Stimulated activated naive B cell treated with anti-CD40 and anti-IgM and Interleukin-4, amounts not matched to agents 10 μg/mL and 1 μg/mL and 100 μg/mL, for 72 hours (primary cell): ENCODE data around the gene CERS2.
A peak's percentile ranks its signal among the peaks of the same experiment; 100 is the strongest.
"Not testable (repeated sequence)": the region's sequence is repeated elsewhere in the genome, so short reads cannot be mapped to it uniquely, and the experiment has no call there.

Experiments used
- ATAC-seq, 2 donors: fragments of 150-1000 bp; cut with Tn5 transposase; replicated peaks; 2 replicates each; pipeline ENCODE4 v1.10.0; 2021; ENCODE audit warnings: moderate library complexity in 1 of 2
- DNase-seq: peaks from one replicate; pipeline ENCODE4 v3.0.0; 2021
- H3K27ac Mint-ChIP-seq: one replicate; pipeline ENCODE4 v1.8.0; 2022; ENCODE audit warnings: mild to moderate bottlenecking, mixed read lengths
- H3K27me3 Mint-ChIP-seq, 2 donors: one replicate each; pipeline ENCODE4 v1.8.0; 2022; ENCODE audit warnings: mixed read lengths in 2 of 2
- H3K36me3 Mint-ChIP-seq, 2 donors: one replicate each; pipeline ENCODE4 v1.8.0; 2022; ENCODE audit warnings: mixed read lengths in 2 of 2, mild to moderate bottlenecking in 1 of 2
- H3K4me1 Mint-ChIP-seq, 2 donors: one replicate each; pipeline ENCODE4 v1.8.0; 2022; ENCODE audit warnings: mixed read lengths in 2 of 2, mild to moderate bottlenecking in 1 of 2
- H3K4me3 Mint-ChIP-seq, 2 donors: one replicate each; pipeline ENCODE4 v1.8.0; 2022; ENCODE audit warnings: mild to moderate bottlenecking in 2 of 2, mixed read lengths in 2 of 2, moderate library complexity in 1 of 2
- H3K9me3 Mint-ChIP-seq, 2 donors: one replicate each; pipeline ENCODE4 v1.8.0; 2022; ENCODE audit warnings: mixed read lengths in 2 of 2, mild to moderate bottlenecking in 1 of 2

The CERS2 gene

GRCh38 chr1:150968491-150968890 is 6.1 kb downstream of the CERS2 start:
- no peak for DNase-seq
- Mint-ChIP-seq H3K4me3 (no peak overlapping the region), H3K27me3 (no peaks in the 10 kb centered on the region), H3K27ac (peak overlapping the region; percentile 31), H3K4me1 (peaks cover 27 to 51% of the 10 kb centered on the region in 2 donors), H3K9me3 (no peaks in the 10 kb centered on the region), H3K36me3 (peaks cover 25 to 60% of the 10 kb centered on the region in 2 donors)
- no peak for ATAC-seq

- H3K4me3 Mint-ChIP-seq: no peak overlapping the region
- H3K36me3 Mint-ChIP-seq: peaks cover 30 to 65% of the 10 kb centered on the region in 2 donors
- H3K27ac Mint-ChIP-seq: peak overlapping the region; percentile 31
- H3K27me3 Mint-ChIP-seq: no peaks in the 10 kb centered on the region
- ATAC-seq (no peak), DNase-seq (no peak)
- no peaks in the 10 kb centered on the region for H3K9me3 Mint-ChIP-seq
- H3K4me1 Mint-ChIP-seq: peaks cover 23 to 45% of the 10 kb centered on the region in 2 donors
Measured at GRCh38 chr1:150967936-150968335, 6.7 kb downstream of the CERS2 start.

GRCh38 chr1:150966011-150966410 is 8.6 kb downstream of the CERS2 start:
- Mint-ChIP-seq H3K36me3 (peaks cover 37 to 68% of the 10 kb centered on the region in 2 donors), H3K4me3 (no peak overlapping the region), H3K4me1 (peaks cover 10 to 26% of the 10 kb centered on the region in 2 donors), H3K9me3 (no peaks in the 10 kb centered on the region), H3K27ac (no peak overlapping the region), H3K27me3 (no peaks in the 10 kb centered on the region)
- ATAC-seq: no peak
- DNase-seq: no peak

DNA sequence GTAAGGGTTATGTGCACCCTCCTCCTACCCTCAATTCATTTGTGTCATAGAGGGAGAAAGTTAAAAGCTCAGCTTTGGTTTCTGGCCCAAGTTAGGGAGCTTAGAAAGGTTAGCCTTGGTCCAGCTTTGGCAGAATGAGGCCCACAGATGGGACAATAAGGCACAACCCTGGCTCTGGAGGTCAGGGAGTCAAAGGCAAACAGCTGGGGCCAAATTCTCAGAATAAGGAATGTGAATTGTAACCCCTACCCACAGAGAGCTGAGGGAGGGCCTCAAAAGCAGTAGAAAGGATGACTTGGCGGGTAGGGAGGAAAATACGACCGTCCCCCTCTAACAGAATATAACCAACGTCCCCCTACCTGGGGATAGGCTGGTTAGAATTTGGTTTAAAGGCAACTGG is 9.0 kb downstream of the CERS2 start:
- DNase-seq: no peak
- Mint-ChIP-seq H3K9me3 (no peaks in the 10 kb centered on the region), H3K27ac (peak overlapping the region; percentile 82), H3K36me3 (peaks cover 39 to 67% of the 10 kb centered on the region in 2 donors), H3K4me3 (no peak overlapping the region), H3K4me1 (peaks cover 6 to 22% of the 10 kb centered on the region in 2 donors), H3K27me3 (no peaks in the 10 kb centered on the region)
- ATAC-seq: no peak

DNA sequence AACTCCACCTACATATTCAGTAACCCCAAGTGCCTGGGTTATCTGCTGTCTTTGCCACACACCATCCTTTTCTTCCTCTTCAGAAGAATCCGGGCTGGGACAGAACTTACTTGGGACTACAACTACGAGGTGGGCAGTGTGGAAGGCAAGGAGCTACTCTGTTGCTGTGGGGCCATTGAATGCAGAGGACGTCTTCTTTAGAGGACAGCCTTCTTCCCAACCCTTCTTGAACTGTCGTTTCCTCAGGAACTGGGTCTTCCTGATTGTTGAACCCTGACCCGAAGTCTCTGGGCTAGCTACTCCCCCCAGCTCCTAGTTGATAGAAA is 10.5 kb downstream of the CERS2 start:
- H3K36me3 Mint-ChIP-seq: peaks cover 51 to 80% of the 10 kb centered on the region in 2 donors
- no peaks in the 10 kb centered on the region for H3K9me3 Mint-ChIP-seq
- H3K27me3 Mint-ChIP-seq: no peaks in the 10 kb centered on the region
- H3K4me1 Mint-ChIP-seq: peaks cover 4 to 14% of the 10 kb centered on the region in 2 donors
- DNase-seq: no peak
- H3K4me3 Mint-ChIP-seq: no peak overlapping the region
- ATAC-seq: no peak
- H3K27ac Mint-ChIP-seq: peak overlapping the region; percentile 75

GRCh38 chr1:150963321-150964163 is 11.1 kb downstream of the CERS2 start:
- peak overlapping the region; percentile 70 for H3K27ac Mint-ChIP-seq
- H3K4me1 Mint-ChIP-seq: peaks cover under 1 to 9% of the 10 kb centered on the region in 2 donors
- no peaks in the 10 kb centered on the region for H3K9me3 Mint-ChIP-seq
- no peak overlapping the region for H3K4me3 Mint-ChIP-seq
- no peak for ATAC-seq
- no peaks in the 10 kb centered on the region for H3K27me3 Mint-ChIP-seq
- peaks cover 48 to 80% of the 10 kb centered on the region in 2 donors for H3K36me3 Mint-ChIP-seq
- DNase-seq: no peak

GRCh38 chr1:150961756-150962155 is 12.9 kb downstream of the CERS2 start:
- H3K36me3 Mint-ChIP-seq: peaks cover 38 to 75% of the 10 kb centered on the region in 2 donors
- H3K4me1 Mint-ChIP-seq: no peaks in the 10 kb centered on the region
- H3K4me3 Mint-ChIP-seq: no peak overlapping the region
- ATAC-seq (no peak), DNase-seq (no peak)
- H3K27me3 Mint-ChIP-seq: no peaks in the 10 kb centered on the region
- no peaks in the 10 kb centered on the region for H3K9me3 Mint-ChIP-seq
- H3K27ac Mint-ChIP-seq: no peak overlapping the region

DNA sequence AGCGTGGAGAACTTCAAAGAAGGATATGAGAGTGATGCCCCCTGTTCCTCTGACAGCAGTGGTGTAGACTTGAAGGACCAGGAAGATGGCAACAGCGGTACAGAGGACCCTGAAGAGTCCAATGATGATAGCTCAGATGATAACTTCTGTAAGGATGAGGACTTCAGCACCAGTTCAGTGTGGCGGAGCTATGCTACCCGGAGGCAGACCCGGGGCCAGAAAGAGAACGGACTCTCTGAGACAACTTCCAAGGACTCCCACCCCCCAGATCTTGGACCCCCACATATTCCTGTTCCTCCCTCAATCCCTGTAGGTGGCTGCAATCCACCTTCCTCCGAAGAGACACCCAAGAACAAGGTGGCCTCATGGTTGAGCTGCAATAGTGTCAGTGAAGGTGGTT is 14.0 kb downstream of the CERS2 start:
- H3K4me1 Mint-ChIP-seq: no peaks in the 10 kb centered on the region
- H3K36me3 Mint-ChIP-seq: peaks cover 36 to 67% of the 10 kb centered on the region in 2 donors
- ATAC-seq: no peak
- no peaks in the 10 kb centered on the region for H3K27me3 Mint-ChIP-seq
- H3K27ac Mint-ChIP-seq: peak overlapping the region; percentile 11
- H3K9me3 Mint-ChIP-seq: no peaks in the 10 kb centered on the region
- H3K4me3 Mint-ChIP-seq: no peak overlapping the region
- no peak for DNase-seq

- DNase-seq (no peak), ATAC-seq (no peak)
- no peaks in the 10 kb centered on the region for H3K9me3 Mint-ChIP-seq
- H3K27me3 Mint-ChIP-seq: no peaks in the 10 kb centered on the region
- H3K36me3 Mint-ChIP-seq: peaks cover 41 to 63% of the 10 kb centered on the region in 2 donors
- H3K27ac Mint-ChIP-seq: no peak overlapping the region
- no peaks in the 10 kb centered on the region for H3K4me1 Mint-ChIP-seq
- no peak overlapping the region for H3K4me3 Mint-ChIP-seq
Measured at GRCh38 chr1:150957666-150958065, 17.0 kb downstream of the CERS2 start.

- Mint-ChIP-seq H3K36me3 (peaks cover 45 to 64% of the 10 kb centered on the region in 2 donors), H3K9me3 (no peaks in the 10 kb centered on the region), H3K27ac (no peak overlapping the region), H3K27me3 (no peaks in the 10 kb centered on the region), H3K4me1 (no peaks in the 10 kb centered on the region), H3K4me3 (no peak overlapping the region)
- ATAC-seq (no peak), DNase-seq (no peak)
Measured at GRCh38 chr1:150955280-150955679, 19.4 kb downstream of the CERS2 start.

DNA sequence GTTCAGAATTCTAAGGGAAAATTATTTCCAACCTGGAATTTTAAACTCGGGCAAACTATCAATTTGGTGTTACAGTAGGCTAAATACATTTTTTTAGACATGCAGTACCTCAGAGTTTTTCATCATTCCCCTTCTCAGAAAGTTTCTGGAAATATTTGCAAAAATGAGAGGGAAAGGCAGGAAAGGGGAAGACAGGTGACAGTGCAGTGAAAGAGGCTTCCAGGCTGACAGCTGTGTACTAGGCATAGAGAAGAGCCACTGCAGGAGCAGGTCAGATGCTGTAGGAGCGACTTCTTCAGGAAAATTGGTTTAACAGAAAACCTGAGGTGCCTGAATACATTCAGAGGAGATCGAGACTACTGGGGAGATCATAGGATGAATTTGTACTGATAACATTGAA is 19.9 kb downstream of the CERS2 start:
- no peak for ATAC-seq
- H3K9me3 Mint-ChIP-seq: no peaks in the 10 kb centered on the region
- no peaks in the 10 kb centered on the region for H3K4me1 Mint-ChIP-seq
- peaks cover 41 to 63% of the 10 kb centered on the region in 2 donors for H3K36me3 Mint-ChIP-seq
- H3K27me3 Mint-ChIP-seq: no peaks in the 10 kb centered on the region
- no peak overlapping the region for H3K4me3 Mint-ChIP-seq
- DNase-seq: no peak
- peak overlapping the region; percentile 1 for H3K27ac Mint-ChIP-seq

DNA sequence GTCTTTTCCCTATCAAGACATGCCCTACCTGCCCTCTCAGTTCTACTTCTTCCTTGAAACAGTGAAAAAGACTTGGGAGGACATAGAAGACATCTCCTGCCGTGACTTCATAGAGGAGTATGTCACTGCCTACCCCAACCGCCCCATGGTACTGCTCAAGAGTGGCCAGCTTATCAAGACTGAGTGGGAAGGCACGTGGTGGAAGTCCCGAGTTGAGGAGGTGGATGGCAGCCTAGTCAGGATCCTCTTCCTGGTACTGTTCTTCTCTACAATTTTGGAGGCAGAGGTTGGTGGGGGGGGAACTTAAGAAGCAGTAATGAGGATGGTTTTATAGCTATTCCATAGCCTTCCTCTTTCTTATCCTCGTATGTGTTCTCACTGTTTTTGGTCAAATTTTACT is 29.8 kb downstream of the CERS2 start:
- Mint-ChIP-seq H3K27me3 (no peaks in the 10 kb centered on the region), H3K4me3 (no peak overlapping the region), H3K27ac (no peak overlapping the region), H3K9me3 (no peaks in the 10 kb centered on the region), H3K36me3 (peaks cover 37 to 48% of the 10 kb centered on the region in 2 donors), H3K4me1 (no peaks in the 10 kb centered on the region)
- no peak for ATAC-seq
- no peak for DNase-seq

- no peak for ATAC-seq
- Mint-ChIP-seq H3K9me3 (no peaks in the 10 kb centered on the region), H3K4me3 (no peak overlapping the region), H3K4me1 (peaks cover 18 to 19% of the 10 kb centered on the region in 2 donors), H3K27ac (no peak overlapping the region), H3K36me3 (peaks cover 45 to 73% of the 10 kb centered on the region in 2 donors), H3K27me3 (no peaks in the 10 kb centered on the region)
- DNase-seq: no peak
Measured at GRCh38 chr1:150931773-150932172, 42.9 kb downstream of the CERS2 start.

GRCh38 chr1:150928775-150929174 is 45.9 kb downstream of the CERS2 start:
- not testable (repeated sequence) for H3K27me3 Mint-ChIP-seq, H3K27ac Mint-ChIP-seq, ATAC-seq, DNase-seq, H3K4me3 Mint-ChIP-seq, H3K9me3 Mint-ChIP-seq
- Mint-ChIP-seq H3K4me1 (peaks cover 11 to 13% of the 10 kb centered on the region in 2 donors), H3K36me3 (peaks cover 33 to 56% of the 10 kb centered on the region in 2 donors)

- ATAC-seq (no peak), DNase-seq (no peak)
- peaks cover 11 to 13% of the 10 kb centered on the region in 2 donors for H3K4me1 Mint-ChIP-seq
- H3K36me3 Mint-ChIP-seq: peaks cover 33 to 56% of the 10 kb centered on the region in 2 donors
- no peak overlapping the region for H3K27ac Mint-ChIP-seq
- no peaks in the 10 kb centered on the region for H3K9me3 Mint-ChIP-seq
- H3K27me3 Mint-ChIP-seq: no peaks in the 10 kb centered on the region
- no peak overlapping the region for H3K4me3 Mint-ChIP-seq
Measured at GRCh38 chr1:150928286-150928685, 46.3 kb downstream of the CERS2 start.
